Suppressor macrophage (primary cell): Measurements from ENCODE around the gene HBG2.
"Not testable (repeated sequence)": the region's sequence is repeated elsewhere in the genome, so short reads cannot be mapped to it uniquely, and the experiment has no call there.

Experiments used
- DNase-seq, 4 experiments: peaks; one replicate each; pipeline ENCODE4 v3.0.0-alpha.2; 2020 to 2022

Gene HBG2

DNA sequence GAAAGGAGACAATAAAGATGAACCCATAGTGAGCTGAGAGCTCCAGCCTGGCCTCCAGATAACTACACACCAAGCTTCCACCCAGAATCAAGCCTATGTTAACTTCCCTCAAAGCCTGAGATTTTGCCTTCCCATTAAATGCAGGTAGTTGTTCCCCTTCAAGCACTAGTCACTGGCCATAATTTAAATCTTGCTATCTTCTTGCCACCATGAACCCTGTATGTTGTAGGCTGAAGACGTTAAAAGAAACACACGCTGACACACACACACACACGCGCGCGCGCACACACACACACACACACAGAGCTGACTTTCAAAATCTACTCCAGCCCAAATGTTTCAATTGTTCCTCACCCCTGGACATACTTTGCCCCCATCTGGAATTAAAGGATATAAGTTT lies 6.1 kb downstream of the HBG2 start:
- DNase-seq: not testable (repeated sequence)

DNA sequence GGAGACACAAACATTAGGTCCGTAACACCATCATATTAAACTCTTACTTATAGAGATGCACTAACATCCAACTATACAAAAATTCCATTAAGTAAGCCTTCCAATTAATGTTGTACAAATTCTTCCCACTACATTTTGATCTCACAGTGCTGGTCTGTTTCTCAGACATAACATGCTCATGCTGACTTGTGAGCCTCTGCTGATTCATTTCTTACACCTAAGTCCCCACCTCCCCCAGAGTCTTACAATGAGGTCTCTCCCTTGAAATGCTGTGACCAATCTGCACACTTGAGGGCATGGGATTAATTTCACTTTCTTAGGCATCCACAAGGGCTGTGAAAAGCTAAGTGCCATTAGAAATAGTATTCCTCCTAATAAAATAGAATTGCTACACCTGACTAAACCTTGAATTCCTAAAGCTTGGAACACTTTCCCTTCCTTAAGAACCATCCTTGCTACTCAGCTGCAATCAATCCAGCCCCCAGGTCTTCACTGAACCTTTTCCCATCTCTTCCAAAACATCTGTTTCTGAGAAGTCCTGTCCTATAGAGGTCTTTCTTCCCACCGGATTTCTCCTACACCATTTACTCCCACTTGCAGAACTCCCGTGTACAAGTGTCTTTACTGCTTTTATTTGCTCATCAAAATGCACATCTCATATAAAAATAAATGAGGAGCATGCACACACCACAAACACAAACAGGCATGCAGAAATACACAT lies 6.9 kb downstream of the HBG2 start:
- no peak for DNase-seq

DNA sequence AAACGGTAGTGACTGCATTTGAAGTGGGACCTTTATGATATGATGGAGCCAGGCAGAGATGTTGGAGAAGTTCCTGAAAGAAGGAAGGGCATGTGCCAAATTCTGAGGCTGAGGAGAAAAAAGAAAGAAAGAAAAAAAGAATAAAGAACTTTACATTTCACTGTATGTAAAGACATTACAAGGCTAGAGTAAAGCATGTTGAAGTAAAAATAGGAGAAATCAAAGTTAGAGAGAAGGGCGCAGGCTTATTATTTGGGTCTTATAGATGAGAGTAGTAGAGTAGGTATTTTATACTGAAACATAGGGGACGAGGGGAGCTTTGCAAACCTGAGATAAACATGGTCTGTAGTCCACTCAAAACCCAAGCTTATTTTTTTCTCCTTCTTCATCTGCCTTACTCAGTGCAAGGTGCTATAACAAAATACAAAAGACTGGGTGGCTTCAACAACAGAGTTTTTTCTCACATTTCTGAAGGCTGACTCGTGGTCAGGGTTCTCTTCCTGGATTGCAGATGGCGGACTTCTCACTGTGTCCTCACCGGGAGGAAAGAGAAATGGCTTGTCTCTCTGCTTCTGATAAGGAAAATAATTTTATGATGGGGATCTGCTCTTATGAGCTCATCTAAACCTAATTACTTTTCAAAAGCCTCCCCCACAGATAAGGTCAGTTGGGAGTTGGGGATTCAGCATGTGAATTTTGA lies 7.7 kb downstream of the HBG2 start:
- DNase-seq: no peak

DNA sequence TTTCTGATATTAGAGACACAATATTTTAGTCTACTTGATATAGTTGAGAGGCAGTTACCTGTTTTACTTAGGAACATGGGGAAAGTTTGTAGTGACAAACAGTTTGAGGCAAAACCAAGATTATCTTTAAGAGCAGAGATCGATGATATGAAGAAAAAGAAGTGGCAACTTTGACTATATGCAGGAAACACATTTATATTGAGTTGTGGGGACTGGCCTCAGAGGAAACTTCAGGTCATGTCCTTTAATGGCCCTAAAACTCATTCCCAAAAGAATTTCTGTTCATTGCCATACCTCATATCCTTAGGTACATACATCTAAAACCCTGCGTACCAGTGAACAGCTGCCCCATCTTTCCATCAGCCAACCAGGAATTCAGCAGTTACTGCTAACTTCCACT lies 9.4 kb downstream of the HBG2 start:
- DNase-seq: no peak

DNA sequence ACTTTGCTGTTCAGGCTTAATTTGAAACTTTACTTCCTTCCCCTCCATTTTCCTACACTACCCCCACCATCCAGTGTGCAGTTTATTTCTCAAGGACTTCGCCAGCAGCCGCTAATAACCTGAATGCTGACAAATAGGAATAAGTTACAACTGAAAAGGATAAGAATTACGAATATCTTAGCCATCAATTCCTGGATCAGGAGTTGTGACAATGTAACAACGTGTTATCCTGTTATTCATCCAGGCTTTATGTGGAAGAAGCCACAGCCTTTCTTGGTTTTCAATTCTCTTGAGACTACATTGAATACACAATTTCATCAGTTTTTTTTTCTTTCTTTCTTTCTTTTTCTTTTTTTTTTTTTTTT lies 10.8 kb downstream of the HBG2 start:
- no peak for DNase-seq

DNA sequence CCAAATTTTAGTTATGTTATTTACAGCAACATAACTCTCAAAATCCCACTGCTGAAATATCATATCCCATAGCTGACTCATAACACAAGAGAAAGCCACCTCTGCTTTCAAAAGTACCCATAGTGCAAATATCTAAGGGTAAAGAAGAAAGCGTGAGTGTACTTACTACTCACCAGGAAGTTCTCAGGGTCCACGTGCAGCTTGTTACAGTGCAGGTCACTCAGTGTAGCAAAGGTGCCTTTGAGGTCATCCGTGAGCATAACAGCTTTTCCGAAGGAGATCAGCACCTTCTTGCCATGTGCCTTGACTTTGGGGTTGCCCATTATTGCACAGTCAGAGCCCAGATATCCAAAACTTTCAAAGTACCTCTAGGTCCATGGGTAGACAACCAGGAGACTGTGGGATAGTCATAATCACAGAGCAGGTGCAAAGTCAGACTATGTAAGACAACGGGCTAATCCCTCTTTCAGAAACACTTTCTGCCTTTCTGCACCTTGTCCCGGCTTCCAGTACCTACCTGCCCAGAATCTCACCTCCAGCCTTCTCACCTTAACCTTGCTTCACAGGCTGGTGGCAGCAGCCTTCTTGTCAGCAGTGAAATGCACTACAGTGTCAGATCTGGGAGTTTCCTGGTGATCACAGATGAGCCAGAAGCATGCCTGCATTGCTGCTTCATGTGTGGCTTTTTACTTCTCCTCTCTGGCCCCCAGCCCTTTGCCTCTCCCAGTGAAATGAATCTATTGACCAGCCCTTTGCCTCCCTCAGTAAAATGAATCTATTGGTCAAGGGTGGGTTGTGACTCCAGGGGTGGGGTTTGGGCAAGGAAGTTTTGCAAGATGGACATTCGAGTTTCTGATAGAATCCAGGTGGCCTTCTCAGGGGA lies 11.4 kb downstream of the HBG2 start:
- DNase-seq: no peak

DNA sequence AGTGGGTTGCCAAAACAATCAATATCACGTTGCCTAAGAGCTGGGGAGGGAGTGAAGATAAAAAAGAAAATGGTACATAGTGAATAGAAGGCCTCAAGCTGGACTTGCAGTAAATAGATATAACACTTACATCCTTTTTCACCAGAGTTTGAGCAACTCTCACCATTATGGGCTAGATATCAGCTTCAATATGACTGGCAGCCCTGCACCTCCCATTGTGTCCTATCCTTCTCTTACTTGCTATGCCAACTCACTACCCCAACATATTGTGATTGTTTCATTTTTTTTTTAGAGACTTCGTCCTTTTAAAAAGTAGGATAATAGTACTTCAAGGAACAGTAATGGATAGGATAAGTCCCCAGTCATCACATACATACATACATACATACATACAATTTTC lies 12.4 kb downstream of the HBG2 start:
- no peak for DNase-seq

DNA sequence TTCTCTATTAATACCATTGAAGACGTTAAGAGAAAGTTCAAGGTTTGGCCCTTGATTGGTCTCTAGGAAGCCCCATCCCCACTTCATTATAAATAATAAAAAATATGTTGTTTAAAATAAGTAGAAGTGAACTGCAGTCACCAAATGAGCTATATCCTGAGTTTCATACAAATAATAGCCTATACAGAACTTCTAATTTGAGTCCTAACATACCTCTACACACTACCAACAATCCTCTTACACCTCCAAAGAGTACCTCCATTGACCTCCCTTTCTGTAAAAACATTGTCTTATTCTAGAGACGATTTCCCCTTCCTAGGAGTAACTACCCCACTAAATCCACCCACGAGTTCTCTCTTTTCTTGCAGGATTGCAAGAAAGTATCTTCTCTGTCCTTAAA lies 13.1 kb downstream of the HBG2 start:
- no peak for DNase-seq

DNA sequence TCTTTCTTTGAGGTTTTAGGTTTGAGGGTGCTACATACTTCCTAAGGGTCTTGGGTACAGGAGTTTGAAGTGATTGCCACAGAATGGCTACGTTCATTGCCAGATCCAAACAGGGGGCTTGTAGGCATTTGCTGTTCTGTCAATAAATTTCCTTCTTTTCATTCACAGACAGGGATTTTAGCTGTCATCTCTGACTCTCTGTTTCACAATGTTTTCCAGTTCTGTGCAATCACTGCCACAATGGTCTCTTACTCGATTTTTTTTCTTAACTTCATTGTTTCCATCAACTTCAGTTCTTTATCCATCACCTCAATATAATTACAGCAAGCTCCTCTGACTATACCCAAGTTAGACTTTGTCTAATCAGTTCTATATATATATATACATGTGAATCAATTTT lies 14.1 kb downstream of the HBG2 start:
- DNase-seq: peak in 1 of 4 experiments; percentile 26

DNA sequence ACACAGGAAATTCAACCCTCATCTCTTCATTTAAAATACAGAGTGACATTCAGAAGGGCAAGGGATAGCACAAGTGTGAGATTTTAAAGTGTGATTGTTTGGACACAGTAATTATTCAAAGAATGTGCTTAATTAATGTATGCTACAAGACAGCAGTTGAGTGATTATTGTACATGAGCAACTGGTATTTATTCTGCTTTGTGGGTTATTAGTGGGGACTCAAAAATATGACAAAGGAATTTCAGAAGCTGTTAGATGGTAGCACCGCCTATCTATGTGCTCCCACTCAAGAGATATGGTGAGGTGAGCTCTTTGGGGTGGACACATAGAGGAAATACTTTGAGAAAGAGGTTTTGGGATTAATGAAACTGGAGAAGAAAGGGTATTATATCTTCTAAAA lies 14.5 kb downstream of the HBG2 start:
- no peak for DNase-seq

DNA sequence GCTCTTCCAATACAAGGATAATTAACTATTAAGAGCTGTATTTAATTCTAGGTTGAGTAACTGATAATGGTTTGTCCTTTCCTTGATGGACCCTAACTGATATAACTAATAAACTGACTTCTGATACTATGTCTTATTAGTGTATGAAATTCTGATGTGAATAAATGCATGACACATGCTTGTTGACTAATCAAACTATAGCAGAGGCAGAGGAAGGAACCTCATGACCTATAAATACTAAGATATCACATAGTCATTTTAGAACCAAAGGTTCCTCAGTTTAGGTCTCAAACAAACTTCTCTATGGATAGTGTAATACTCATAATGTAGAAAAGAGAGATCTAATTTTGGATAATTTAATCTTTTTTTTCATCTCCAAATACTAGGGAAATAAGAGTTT lies 15.5 kb downstream of the HBG2 start:
- peak in 2 of 4 experiments; percentile 59 for DNase-seq

DNA sequence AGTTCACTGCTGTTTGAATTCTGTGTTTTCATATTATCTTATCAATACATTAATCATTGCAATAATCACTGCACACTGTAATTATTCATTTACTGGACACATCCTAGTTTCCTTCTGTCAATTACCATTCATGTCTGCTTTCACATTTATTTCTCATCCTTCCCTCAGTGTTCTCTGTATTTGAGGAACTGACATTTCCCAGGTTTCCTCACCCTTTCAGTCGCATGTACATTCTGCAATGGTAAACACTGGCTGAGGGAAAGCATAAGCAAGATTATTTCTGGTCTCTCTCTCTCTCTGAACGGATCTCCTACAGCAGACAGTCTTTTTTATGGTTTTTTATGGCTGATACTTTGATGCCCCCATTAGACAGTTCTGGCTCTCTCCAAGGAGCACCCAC lies 16.1 kb downstream of the HBG2 start:
- DNase-seq: peak; percentile 35 to 63 (median 50)

DNA sequence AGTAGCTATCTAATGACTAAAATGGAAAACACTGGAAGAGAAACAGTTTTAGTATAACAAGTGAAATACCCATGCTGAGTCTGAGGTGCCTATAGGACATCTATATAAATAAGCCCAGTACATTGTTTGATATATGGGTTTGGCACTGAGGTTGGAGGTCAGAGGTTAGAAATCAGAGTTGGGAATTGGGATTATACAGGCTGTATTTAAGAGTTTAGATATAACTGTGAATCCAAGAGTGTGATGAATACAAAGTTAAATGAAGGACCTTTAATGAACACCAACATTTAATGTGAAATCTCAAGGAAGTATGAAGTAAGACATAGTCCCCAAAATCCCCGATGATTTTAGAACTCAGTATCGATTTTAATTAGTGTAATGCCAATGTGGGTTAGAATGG lies 17.2 kb downstream of the HBG2 start:
- no peak for DNase-seq

DNA sequence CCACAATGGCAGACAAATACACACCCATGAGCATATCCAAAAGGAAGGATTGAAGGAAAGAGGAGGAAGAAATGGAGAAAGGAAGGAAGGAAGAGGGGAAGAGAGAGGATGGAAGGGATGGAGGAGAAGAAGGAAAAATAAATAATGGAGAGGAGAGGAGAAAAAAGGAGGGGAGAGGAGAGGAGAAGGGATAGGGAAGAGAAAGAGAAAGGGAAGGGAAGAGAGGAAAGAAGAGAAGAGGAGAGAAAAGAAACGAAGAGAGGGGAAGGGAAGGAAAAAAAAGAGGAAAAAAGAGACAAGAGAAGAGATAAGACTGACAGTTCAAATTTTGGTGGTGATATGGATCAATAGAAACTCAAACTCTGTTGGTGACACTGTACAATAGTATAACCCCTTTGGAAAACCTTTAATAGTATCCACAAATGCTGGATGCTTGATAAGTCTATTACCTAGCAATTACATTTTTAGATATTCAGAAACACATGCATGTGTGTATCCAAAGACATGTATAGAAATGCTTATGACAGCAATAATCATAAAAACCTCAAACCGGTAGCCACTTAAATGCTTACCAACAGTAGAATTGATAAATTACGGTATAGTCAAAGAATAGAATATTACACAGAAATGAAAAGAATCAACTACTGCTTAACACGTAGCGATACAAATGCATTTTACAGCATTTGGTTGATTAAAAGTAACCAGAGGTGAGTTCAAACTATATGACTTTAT lies 19.1 kb downstream of the HBG2 start:
- DNase-seq: no peak

DNA sequence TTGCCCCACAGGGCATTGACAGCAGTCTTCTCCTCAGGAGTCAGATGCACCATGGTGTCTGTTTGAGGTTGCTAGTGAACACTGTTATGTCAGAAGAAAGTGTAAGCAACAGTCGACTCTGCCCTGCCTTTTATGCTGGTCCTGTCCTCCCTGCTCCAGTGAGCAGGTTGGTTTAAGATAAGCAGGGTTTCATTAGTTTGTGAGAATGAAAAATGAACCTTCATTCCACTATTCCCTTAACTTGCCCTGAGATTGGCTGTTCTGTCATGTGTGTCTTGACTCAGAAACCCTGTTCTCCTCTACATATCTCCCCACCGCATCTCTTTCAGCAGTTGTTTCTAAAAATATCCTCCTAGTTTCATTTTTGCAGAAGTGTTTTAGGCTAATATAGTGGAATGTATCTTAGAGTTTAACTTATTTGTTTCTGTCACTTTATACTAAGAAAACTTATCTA lies 20.2 kb downstream of the HBG2 start, which contains the start of gene HBD:
Gene HBD, minus strand, starts transcription at position 103 of the 454 bp plus-strand sequence. Its CDS starts 50 bp downstream, at position 53.
- DNase-seq: peak in 3 of 4 experiments; percentile 20 to 34 (median 28)

DNA sequence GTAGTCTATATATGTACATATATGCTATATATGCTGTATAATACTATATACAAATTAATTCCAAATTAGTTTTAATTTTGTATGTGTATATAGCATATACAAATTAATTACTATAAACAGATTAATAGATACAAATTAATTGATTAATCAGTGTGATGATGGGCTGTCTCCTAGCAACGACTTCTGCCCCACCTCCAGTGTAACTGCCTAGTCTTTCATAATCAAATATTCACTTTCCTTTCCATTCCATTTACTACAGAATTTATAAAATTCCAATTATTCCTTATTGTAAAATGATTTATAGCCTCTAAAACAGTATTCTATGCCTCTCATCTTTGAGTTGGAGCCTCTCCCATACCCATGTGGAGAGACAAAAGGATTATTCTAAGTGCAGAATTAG lies 21.3 kb downstream of the HBG2 start:
- no peak for DNase-seq

DNA sequence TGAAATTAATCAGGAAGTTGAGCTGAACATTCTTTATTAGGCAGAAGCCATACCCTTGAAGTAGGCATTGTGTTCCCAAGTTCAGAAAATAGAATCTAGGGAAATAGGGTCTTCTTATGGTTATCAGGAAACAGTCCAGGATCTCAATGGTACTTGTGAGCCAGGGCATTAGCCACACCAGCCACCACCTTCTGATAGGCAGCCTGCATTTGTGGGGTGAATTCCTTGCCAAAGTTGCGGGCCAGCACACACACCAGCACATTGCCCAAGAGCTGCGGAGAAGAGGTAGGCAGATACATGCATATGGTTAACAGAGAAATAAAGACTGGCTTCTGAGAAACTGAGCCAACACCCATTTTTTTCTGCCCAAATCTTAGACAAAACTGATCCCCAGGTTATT lies 21.8 kb downstream of the HBG2 start:
- DNase-seq: no peak

DNA sequence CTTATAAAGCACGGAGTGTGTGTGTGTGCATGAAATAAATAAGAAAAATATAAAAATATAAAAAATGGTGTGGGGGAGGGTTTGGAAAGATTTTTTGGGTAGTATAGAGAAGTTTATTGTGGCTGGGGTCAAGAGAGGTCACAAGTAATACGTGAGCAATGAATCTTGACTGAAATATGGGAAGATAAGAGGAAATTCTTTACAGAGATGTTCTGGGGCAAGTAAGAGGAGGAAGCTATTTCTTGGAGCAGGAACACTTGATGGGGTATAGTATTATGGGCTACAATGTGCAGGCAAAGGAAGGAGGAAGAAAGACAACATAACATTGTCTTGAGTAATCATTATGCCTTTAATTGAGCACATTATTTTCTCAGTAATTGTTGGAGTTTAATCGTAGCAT lies 22.4 kb downstream of the HBG2 start:
- peak in 2 of 4 experiments; percentile 24 to 25 for DNase-seq

DNA sequence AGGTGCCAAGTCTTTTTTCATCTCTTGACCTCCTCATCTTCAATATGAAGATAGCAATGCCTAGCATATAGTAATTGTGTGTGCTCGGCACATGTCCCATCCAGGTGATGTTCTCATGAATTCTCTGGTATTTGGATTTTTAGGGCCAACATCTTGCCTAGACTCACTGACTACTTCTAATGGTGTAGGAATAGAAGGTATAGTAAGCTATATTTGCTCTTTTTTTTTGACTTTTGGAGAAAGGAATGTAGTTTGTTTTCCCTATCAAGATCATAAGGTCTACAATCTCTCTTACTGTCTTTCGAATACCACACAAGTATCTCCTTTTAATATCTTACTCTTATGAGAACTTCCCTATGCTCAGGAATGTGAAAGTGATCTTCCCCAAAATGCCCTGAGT lies 23.5 kb downstream of the HBG2 start:
- no peak for DNase-seq

DNA sequence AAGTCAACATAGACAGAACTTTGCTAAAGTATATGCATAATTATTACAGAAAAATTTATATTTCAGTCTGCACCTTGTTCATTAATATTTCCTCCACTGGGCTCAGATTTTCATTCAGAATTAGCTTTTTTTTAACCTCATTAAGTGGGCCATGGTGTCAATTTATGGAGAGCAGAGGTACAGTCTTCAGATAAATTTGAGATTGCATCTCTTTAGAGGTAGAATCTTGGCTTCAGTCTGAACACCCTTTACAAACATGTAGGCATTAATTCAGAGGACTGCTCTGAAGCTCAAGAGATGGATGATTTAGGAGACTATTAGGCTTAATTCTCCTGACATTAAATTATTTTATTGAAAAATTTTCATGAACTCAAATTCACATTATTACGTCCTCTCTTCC lies 24.3 kb downstream of the HBG2 start:
- no peak for DNase-seq

DNA sequence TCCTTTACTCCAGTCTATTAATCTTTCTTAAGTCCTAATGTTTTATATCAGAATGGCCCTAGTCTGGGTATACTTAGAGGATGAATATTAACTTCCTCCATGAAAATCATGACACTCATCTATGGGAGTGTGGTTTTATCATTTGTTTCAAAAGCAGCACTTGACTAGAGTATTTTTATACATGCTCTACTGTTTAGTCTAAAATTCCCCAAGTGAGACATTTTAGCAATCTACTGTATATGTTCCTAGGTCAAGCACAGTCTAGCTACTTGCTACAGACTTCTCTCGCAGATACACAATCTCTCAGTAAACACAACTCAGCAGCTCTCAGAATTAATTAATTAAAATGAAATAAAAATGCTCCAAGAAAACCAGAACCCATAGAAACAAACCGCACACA lies 24.8 kb downstream of the HBG2 start:
- no peak for DNase-seq

DNA sequence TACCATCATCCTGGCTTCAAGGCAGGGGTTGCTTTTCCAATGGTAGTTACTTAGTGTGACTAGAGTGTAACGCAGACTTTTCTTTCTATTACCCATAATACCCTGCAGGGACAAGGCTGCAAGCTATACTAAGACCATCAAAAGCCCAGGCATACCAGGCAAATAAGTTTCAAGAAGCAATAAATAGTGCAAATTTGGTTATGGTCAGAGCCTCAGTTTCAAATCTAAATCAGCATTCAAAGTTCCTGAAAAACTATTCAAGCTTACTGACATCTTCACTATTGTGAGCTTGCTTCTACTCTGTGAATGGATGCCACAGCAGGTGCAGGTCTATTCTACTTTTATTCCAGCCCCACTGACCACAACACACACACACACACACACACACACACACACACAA lies 25.2 kb downstream of the HBG2 start:
- no peak for DNase-seq

DNA sequence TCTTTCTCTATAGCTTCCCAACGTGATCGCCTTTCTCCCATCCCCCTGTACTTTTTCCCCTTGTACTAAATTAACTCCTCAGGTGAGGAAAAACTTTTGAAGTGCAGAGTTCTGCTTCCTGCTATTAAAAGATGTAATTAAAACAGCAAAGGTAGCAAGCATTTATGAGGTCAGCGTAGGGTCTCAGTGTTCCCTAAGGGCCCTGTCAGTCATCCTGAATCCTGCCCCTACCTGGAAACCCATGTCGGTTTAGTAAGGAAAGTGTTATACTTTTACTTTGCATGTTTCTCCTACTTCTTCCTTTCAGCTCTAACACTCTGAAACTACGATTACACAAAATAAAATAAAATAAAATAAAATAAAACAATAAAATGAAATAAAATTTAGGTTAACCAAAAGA lies 26.5 kb downstream of the HBG2 start:
- no peak for DNase-seq
